CMK (cell line): Measurements from ENCODE around the gene MRTFA.
"Not testable (repeated sequence)": the region's sequence is repeated elsewhere in the genome, so short reads cannot be mapped to it uniquely, and the experiment has no call there.

ENCODE experiments used
- DNase-seq: peaks from one replicate; pipeline ENCODE4 v3.0.0-alpha.2; 2010; ENCODE audit warnings: low read depth

Gene MRTFA

DNA sequence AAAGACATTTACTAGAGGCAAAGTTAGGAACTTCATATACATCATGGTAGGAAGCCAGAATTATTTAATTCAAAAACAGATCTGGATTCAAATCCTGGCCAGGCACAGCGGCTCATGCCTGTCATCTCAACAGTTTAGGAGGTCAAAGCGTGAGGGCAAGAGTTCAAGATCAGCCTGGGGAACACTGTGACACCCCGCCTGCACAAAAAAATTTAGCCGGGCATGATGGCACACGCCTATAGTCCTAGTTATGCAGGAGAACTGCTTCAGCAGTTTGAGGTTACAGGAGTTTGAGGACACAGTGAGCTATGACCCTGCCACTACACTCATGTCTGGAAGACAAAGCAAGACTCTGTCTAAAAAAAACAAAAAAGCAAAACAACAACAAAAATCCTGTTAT is 8.9 kb downstream of the MRTFA start:
- DNase-seq = no peak

- DNase-seq = no peak
Observed at GRCh38 chr22:40626851-40627250, 9.7 kb downstream of the MRTFA start.

DNA sequence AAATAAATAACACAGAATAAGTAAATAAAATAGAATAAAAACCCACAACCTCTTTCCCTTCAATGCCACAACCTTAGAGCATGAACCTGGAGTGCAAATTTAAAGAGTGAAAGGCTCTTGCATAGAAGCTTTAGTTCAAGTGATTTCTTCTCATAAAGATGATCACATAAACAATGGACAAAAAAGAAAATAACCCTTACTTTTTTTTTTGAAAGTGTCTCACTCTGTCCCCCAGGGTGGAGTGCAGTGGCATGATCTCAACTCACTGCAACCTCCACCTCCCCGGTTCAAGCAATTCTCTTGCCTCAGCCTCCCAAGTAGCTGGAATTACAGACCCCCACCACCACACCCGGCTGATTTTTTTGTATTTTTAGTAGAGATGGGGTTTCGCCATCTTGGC is 10.7 kb downstream of the MRTFA start:
- DNase-seq = not testable (repeated sequence)

GRCh38 chr22:40625281-40625680 is 11.2 kb downstream of the MRTFA start:
- not testable (repeated sequence) for DNase-seq

DNA sequence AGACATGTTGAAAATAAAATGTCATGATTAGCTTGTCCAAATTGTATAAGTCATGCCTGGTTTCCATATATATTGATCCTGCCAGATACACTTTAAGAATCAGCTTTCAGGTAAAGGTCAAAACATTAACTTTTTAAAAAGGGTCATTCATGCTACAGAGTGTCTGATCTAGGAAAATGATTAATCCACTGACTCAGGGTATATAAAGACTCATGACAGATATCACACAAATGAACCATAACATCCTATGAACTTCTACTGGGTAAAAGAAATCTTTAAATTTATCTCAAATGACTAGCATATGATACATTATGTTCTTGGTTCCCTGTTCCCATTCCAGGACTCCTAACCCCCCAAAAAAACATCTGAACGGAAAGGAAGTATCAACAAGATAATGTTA is 11.7 kb downstream of the MRTFA start:
- DNase-seq = no peak

DNA sequence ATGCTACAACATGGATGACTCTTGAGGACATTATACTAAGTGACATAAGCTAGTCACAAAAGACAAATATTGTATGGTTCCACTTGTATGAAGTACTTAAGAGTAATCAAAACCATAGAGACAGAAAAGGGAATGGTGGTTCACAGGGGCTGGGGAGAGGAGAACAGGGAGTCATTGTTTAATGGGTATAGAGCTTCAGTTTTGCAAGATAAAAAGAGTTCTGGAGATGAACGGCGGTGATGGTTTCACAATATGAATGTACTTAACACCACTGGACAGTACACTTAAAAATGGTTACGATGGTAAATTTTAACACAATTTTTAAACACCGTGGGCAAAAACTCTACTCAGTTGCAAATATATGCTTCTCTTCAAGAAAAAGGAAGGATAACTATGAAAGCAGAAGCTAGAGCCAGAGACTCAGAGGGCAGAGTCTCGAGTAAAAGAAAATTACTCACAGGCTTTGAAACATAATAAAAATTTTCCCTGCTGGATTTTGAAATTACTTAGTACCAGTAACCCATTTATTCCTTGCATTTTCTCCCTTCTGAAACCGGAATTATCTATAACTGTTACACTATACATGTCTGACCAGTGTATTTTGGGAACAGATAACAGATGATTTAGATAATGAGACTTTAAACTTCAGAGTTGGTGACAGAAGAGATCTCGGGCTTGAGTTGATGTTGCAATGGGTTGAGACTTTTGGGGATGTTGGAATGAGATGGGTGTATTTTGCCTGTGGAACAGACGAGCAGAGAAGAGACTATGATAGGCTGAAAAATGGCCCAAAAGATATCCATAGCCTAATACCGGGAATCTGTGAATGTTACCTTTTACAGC is 15.0 kb downstream of the MRTFA start:
- DNase-seq = no peak

DNA sequence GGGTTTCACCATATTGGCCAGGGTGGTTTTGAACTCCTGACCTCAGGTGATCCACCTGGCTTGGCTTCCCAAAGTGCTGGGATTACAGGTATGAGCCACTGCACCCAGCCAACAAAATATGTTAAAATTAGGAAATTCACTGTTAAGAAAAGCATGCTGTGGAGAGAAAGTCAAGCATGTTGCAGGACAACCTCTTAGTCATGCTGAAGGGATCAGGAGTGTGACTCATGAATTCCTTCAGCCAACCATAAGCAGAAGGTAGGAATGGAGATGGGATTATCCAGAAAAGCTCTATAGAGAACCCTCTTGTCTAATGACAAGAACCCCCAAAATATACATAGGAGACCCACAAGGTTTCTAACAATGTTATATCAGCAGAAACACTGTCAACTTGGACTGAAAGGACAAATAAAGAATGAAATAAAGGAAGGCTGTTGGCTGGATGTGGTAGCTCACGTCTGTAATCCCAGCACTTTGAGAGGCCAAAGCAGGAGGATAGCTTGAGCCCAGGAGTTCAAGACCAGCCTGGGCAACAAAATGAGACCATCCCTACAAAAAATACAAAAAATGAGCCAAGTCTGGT is 16.0 kb downstream of the MRTFA start:
- no peak for DNase-seq

- DNase-seq = no peak
Observed at GRCh38 chr22:40618400-40618799, 18.1 kb downstream of the MRTFA start.

GRCh38 chr22:40616578-40616977 is 19.9 kb downstream of the MRTFA start:
- no peak for DNase-seq

DNA sequence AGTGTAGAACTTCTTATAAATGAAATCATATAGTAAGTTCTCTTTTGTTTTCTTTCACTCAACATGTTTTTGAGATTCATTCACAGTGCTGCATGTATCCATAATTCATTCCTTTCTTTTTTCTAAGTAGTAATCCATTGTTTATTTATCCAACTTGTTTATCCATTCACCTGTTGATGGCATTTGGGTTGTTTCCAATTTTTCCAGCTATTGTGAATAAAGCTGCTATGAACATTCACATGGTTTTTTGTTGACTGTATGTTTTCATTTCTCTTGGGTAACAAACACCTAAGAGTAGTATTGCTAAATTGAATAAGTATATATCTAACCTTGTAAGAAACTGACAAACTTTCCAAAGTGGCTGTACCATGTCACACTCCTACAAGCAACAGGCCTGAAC is 23.5 kb downstream of the MRTFA start:
- no peak for DNase-seq

DNA sequence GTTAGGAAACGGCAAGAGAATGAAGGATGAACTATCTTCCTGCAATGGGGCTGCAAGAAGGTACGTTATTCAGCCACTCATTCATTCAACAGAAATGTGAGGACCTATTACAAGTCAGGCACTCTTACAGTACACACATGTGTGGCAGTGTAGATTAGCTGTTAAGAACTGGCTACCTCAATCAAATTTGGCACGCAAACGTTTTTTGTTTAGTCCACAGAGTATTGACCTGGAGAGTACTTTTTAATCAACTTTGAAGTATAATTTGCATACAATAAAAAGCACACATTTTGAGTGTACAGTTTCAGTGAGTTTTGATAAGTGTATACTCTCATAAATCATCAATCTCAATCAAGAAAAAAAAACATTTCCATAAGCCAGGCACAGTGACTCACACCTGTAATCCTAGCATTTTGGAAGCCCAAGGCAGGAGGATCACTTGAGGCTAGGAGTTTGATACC is 24.2 kb downstream of the MRTFA start:
- no peak for DNase-seq

DNA sequence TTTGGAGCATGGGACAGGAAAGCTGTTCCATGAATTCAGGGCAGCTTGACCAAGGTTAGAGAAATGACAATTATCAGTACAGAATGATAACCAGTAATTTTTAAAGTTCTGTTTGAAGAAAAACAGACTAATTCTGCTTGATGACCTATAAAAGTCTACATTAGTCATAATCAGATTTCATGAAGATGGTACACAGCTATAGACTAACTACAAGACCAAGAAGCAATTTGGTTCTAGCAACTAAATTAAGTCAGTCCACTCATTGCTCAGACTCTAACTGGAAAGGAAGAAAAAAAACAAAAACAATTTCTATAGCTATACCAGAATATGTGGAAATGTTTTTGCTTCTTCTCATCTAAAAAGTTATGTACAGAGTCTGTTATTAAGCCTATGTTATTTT is 24.9 kb downstream of the MRTFA start:
- DNase-seq = no peak

- DNase-seq = no peak
Observed at GRCh38 chr22:40610329-40610850, 26.1 kb downstream of the MRTFA start.

GRCh38 chr22:40609216-40609615 is 27.3 kb downstream of the MRTFA start:
- no peak for DNase-seq

GRCh38 chr22:40607506-40607905 is 29.0 kb downstream of the MRTFA start:
- DNase-seq = no peak

GRCh38 chr22:40606306-40606705 is 30.2 kb downstream of the MRTFA start:
- no peak for DNase-seq

GRCh38 chr22:40605761-40606160 is 30.8 kb downstream of the MRTFA start:
- no peak for DNase-seq

GRCh38 chr22:40603088-40603605 is 33.4 kb downstream of the MRTFA start:
- no peak for DNase-seq

GRCh38 chr22:40602231-40602630 is 34.3 kb downstream of the MRTFA start:
- no peak for DNase-seq

- no peak for DNase-seq
Observed at GRCh38 chr22:40599731-40600130, 36.8 kb downstream of the MRTFA start.

DNA sequence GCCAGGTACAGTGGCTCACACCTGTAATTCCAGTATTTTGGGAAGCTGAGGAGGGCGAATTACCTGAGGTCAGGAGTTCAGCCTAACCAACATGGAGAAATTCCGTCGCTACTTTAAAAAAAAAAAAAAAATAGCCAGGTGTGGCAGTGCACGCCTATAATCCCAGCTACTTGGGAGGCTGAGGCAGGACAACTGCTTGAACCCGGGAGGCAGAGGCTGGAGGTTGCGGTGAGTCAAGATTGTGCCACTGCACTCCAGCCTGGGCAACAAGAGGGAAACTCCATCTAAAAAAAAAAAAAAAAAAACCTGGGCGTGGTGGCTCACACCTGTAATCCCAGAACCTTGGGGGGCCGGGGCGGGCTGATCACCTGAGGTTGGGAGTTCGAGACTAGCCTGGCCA is 37.8 kb downstream of the MRTFA start:
- DNase-seq = not testable (repeated sequence)

GRCh38 chr22:40597526-40598430 is 38.7 kb downstream of the MRTFA start:
- no peak for DNase-seq
